ENCODE data around the gene UBP1. TPM values are rescaled to one million over a fixed set of nuclear protein-coding genes. Genes with fewer than 3 reads are reported as not detected.

UBP1 gene
- total and polyA plus RNA-seq, 4 donors: 6.8 to 36.9 (median 16.5) TPM

- no peak overlapping the region for H3K27ac ChIP-seq (ENCODE audit: low read depth in 1 of 2, low read length in 2 of 2)
- H3K36me3 ChIP-seq (ENCODE audit: control insufficient read depth in 4 of 4, insufficient read depth in 3 of 4, low read depth in 1 of 4, low read length in 3 of 4): no peaks in the 10 kb centered on the region
- no peaks in the 10 kb centered on the region for H3K9me3 ChIP-seq (ENCODE audit: control insufficient read depth in 4 of 4, low read length in 3 of 4)
- no peaks in the 10 kb centered on the region for H3K27me3 ChIP-seq (ENCODE audit: control insufficient read depth in 4 of 4, insufficient read depth in 4 of 4, low read length in 3 of 4)
- no peak for DNase-seq (ENCODE audit: low spot score)
- no peak overlapping the region for H3K4me3 ChIP-seq (ENCODE audit: low read depth in 1 of 3, low read length in 3 of 3)
- TF ChIP-seq FOXA2 (IDR thresholded peaks at IDR 0.05) (no peak), HNF4A (conservative IDR thresholded peaks at IDR 0.05) (no peak), RXRA (IDR thresholded peaks at IDR 0.05) (no peak), TAF1 (conservative IDR thresholded peaks at IDR 0.05) (no peak), REST (IDR thresholded peaks at IDR 0.05) (no peak), ZBTB33 (IDR thresholded peaks at IDR 0.05) (no peak), FOXA1 (IDR thresholded peaks at IDR 0.05) (no peak), YY1 (IDR thresholded peaks at IDR 0.05) (no peak), MAX (IDR thresholded peaks at IDR 0.05) (no peak), NR2F2 (IDR thresholded peaks at IDR 0.05) (no peak), ATF3 (IDR thresholded peaks at IDR 0.05) (no peak), CTCF (IDR thresholded peaks at IDR 0.05; ENCODE audit: low read depth, low read length, missing input control) (no peak)
- WGBS: 98% methylated on average over 2 of the region's 2 CpGs
- H3K4me1 ChIP-seq (ENCODE audit: control insufficient read depth in 4 of 4, insufficient read depth in 4 of 4, low read length in 3 of 4): no peaks in the 10 kb centered on the region
- H3K9ac ChIP-seq (ENCODE audit: low read depth in 1 of 2, low read length in 2 of 2): no peak overlapping the region
These were observed 33.6 kb upstream of the UBP1 start for GRCh38 chr3:33473813-33474212.

GRCh38 chr3:33467786-33468185 lies 27.6 kb upstream of the UBP1 start:
- no peaks in the 10 kb centered on the region for H3K27me3 ChIP-seq (ENCODE audit: control insufficient read depth in 4 of 4, insufficient read depth in 4 of 4, low read length in 3 of 4)
- no peak for DNase-seq (ENCODE audit: low spot score)
- TF ChIP-seq HNF4A (conservative IDR thresholded peaks at IDR 0.05): no peak
- TF ChIP-seq EGR1 (IDR thresholded peaks at IDR 0.05; ENCODE audit: low read depth in 2 of 2): no peak
- no peak for TF ChIP-seq TAF1 (conservative IDR thresholded peaks at IDR 0.05)
- no peak for TF ChIP-seq RAD21 (IDR thresholded peaks at IDR 0.05)
- TF ChIP-seq FOXA1 (IDR thresholded peaks at IDR 0.05): no peak
- TF ChIP-seq NR2F2 (IDR thresholded peaks at IDR 0.05): no peak
- TF ChIP-seq REST (IDR thresholded peaks at IDR 0.05): no peak
- no peak overlapping the region for H3K27ac ChIP-seq (ENCODE audit: low read depth in 1 of 2, low read length in 2 of 2)
- no peaks in the 10 kb centered on the region for H3K4me1 ChIP-seq (ENCODE audit: control insufficient read depth in 4 of 4, insufficient read depth in 4 of 4, low read length in 3 of 4)
- H3K4me3 ChIP-seq (ENCODE audit: low read depth in 1 of 3, low read length in 3 of 3): no peak overlapping the region
- WGBS: 98% methylated on average over 3 of the region's 3 CpGs
- no peak overlapping the region for H3K9ac ChIP-seq (ENCODE audit: low read depth in 1 of 2, low read length in 2 of 2)
- peaks cover 0 to 2% (median 0%) of the 10 kb centered on the region in 4 donors for H3K9me3 ChIP-seq (ENCODE audit: control insufficient read depth in 4 of 4, low read length in 3 of 4)
- no peaks in the 10 kb centered on the region for H3K36me3 ChIP-seq (ENCODE audit: control insufficient read depth in 4 of 4, insufficient read depth in 3 of 4, low read depth in 1 of 4, low read length in 3 of 4)

Data from liver (tissue), 9 donors.